ENCODE results near the gene NBPF1.
"Not testable (repeated sequence)": the region's sequence is repeated elsewhere in the genome, so short reads cannot be mapped to it uniquely, and the experiment has no call there.

The NBPF1 gene

DNA sequence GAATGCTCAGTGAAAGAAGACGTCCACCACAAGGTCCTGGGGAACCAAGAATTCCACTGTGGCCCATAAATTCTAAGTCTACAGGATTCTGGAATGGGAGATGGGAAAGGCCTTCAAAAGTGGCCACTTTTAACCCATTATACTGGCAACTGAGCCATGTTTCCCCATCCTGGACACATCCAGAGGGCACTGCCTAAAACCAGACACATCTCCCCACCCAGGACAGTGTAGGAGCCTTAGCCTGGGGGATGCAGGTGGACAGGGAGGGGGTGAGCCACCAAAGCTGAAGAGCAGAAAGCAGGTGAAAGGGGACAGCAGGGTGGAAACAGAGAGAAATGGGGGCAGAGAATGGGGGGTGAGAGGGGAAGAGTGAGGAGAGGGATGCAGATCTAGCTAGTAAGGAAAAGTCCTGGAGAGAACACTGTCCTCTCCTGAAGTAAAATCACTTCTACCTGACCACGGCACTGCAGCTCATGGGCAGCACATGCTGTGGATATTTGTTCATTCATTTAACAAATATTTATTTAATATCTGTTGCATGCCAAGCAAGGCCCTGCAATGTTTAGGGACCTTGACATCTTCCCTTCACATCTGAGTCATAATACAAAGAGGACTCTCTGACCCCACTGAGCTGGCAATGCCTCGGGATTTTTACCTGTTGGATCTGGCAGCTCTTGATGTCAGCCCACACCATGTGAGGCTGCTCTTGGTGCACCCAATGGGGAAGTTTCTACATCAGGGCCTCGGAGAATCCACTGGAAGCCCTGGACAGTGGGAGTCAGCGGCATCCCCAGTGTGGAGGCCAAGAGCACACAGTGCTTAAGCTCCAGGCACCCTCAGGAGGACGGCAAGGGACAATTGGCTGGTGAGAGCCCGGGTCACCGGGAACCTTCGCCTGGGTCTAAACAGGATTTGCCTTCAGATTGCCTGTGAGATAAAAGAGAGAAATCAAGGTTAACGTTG lies 5.2 kb downstream of the NBPF1 start:
- in situ Hi-C loops (cut with HindIII; ENCODE audit: low sequenced_read_pairs), result loop anchor here (25.0 kb wide), 1 partner anchor 429 kb away; no protein-coding TSS in a partner anchor

GRCh38 chr1:16607433-16607851 lies 5.9 kb downstream of the NBPF1 start:
- in situ Hi-C loops (cut with HindIII; ENCODE audit: low sequenced_read_pairs), result loop anchor here (25.0 kb wide), 1 partner anchor 430 kb away; no protein-coding TSS in a partner anchor

DNA sequence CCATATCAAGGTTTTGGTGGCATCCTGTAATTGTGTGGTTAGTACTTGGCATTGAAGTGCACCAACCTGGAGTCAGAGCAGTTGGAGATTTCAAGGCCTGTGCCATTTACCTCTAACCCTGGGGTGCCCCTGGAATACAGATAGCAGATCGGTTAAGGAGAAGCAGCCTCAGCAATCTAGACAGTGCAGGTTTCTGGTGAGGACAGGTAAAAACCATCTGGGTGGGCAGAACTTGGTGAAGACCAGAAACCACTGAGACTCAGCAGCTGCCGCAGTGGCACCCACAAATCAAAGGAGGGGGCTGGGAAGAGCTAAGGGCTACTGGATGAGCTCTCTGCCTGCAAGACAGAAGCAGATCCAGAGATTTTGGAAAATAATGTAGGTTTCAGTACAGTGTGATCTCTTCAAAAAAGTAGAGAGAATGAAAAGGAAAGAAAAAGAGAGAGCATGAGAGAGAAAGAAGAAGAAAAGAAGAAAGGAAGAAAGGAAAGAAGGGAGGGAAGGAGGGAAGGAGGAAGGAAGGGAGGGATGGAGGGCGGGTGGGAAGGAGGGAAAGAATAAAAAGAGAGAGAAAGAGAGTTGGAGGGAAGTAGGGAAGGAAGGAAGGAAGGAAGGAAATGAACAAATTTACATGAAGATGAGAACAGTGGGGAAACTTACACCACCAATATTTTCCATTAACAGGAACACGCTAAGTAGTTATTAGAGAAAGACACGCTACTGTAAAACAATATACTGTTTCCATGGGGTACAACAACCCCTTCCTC lies 6.5 kb downstream of the NBPF1 start:
- in situ Hi-C loops (cut with HindIII; ENCODE audit: low sequenced_read_pairs), result loop anchor here (25.0 kb wide), 1 partner anchor 430 kb away; no protein-coding TSS in a partner anchor

DNA sequence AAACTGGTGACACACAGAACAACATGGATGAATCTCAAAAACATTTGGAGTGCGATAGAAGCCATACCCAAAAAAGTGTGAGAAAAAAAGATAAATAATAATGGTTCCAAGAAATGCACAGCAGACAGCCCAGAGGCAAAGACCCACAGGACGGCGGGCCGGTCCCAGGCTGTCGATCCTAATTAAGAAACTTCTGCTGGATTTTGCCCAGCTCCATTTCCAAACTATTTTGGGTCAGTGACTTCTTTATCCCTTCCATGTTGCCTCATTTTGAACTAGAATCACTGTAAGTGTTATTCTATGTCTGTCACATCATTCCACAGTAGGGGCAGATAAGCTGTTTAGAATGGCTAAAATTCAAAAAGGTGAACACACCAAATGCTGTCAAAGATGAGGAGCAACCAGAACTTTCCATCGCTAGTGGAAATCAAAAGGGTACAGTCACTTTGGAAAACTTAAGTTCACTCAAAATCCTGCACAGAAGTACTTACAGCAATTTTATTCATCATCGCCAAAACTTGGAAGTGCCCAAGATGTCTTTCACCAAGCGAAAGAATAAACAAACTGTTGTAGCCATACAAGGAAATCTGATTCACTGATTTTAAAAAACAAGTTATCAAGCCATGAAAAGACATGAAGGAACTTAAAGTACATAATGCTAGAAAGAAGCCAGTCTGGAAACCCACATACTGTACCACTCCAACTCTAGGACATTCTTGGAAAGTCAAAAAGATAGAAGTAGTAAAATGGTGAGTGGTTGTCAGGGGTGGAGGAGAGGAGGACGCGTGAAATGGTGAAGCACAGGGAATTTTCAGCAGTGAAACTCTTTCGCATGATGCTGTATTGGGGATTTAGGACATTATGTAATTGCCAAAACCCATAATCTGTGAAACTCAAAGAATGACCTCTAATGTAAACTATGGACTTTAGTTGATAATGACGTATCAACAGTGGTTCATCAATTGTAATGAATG lies 7.5 kb downstream of the NBPF1 start:
- in situ Hi-C loops (cut with HindIII; ENCODE audit: low sequenced_read_pairs), result loop anchor here (25.0 kb wide), 1 partner anchor 431 kb away; no protein-coding TSS in a partner anchor

GRCh38 chr1:16605213-16605525 lies 8.2 kb downstream of the NBPF1 start:
- in situ Hi-C loops (cut with HindIII; ENCODE audit: low sequenced_read_pairs), result loop anchor here (25.0 kb wide), 1 partner anchor 432 kb away; no protein-coding TSS in a partner anchor

DNA sequence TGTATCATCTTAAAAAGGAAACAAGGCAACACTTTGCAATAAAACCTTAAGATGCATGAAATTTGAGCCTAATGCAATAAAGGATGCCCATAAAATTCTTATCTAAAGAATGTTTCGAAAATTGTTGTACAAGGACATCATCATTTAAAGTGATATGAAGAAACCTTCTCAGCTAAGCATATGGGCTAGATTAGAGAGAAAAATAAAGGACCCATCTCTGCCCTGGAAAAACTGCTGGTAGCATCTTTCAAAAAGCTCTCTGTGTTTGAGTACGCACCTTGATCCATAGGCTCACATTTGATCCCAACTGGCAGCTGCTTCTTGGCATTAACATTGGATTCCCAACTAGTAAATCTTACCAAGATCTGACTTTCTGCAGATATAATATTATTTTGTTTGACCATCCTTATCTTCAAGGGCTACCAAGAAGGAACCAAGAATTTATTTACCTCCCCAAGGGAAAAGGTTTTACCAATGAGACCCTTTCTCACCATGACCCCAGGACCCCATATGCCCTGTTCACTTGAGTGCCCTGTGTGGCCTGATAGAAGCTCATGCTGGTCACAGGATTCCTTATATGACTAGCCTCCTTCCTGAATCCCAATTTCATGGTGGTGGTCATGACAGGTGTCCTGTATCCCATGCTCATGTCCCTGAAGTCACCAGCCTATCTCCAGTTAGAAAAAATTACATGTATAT lies 8.7 kb downstream of the NBPF1 start:
- in situ Hi-C loops (cut with HindIII; ENCODE audit: low sequenced_read_pairs), result loop anchor here (25.0 kb wide), 1 partner anchor 433 kb away; no protein-coding TSS in a partner anchor

GRCh38 chr1:16603623-16604022 lies 9.7 kb downstream of the NBPF1 start:
- in situ Hi-C loops (cut with HindIII; ENCODE audit: low sequenced_read_pairs), result loop anchor here (25.0 kb wide), 1 partner anchor 434 kb away; no protein-coding TSS in a partner anchor

DNA sequence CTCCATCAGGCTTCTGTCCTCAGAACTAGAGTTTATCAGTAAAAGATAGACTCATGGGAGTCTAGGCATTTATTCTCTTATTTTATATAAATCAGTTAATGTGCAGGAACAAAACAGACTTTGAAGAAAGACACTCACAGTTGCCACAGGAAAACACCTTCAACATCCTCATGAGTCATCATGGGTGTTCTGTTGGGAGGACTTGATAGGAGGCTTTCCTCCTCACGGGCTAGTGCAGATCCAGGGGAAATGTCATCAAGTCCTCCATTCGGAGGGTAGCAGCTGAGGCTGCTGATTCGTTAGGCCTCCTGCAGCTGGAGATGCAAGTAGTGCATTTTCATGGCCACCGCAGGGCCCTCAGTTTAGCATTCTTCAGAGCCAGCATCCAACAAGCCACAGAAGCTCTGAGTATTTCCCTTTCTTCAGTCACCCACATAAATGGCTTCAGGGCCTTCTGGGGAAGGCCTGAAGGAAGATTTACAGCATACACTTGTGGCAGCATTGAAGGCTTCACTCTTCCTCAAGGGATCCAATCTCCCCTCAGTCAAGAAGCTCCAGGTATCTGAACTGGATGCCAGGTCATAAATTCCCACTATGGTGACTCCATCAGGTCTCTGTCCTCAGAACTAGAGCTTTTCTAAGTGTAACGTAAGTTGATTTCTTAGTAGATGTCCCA lies 10.9 kb downstream of the NBPF1 start:
- in situ Hi-C loops (cut with HindIII; ENCODE audit: low sequenced_read_pairs), result loop anchor here (25.0 kb wide), 1 partner anchor 435 kb away; no protein-coding TSS in a partner anchor

DNA sequence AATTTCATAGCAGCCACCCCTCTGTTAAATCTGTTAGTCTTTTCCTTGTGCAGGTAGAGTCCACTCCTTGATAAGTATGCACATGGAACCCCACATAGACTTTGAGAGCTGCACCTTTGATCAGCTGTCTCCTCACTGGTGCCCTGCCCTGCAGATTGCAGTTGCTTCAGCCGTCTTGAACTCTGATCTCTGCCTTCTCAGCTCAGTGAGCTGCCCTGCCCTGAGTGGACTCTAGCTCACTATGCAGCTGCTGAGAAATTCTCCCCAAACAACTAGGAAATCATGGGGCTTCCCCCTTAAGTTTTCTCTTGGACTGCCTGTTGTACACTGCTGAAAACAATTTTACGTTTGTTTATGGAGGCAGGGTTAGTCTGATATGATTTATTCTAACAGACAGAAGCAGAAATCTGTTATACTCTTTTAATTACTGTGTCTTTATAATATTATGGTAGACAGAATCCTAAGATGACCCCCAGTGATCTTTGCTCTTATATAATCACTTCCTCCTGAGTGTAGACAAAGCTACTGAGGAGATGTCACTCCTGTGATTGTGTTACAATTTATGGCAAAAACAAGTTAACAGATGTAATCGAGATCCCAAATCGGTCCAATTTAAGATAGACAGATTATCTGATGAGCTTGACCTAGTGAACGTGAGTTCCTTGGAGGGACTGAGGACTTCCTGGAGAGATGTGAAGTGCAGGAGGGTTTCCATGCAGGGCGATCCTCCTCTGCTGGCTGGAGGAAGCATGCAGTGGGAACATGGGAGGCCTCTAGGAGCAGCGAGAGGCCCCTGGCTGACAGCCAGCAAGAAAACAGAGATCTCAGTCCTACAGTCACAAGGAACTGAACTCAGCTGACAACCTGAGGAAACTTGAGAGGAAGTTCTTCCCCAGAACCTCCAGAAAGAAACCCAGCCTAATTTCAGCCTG lies 12.2 kb downstream of the NBPF1 start:
- in situ Hi-C loops (cut with HindIII; ENCODE audit: low sequenced_read_pairs), result loop anchor here (25.0 kb wide), 1 partner anchor 436 kb away; no protein-coding TSS in a partner anchor

GRCh38 chr1:16599326-16599725 lies 14.0 kb downstream of the NBPF1 start:
- in situ Hi-C loops (cut with HindIII; ENCODE audit: low sequenced_read_pairs), result not testable (repeated sequence)

DNA sequence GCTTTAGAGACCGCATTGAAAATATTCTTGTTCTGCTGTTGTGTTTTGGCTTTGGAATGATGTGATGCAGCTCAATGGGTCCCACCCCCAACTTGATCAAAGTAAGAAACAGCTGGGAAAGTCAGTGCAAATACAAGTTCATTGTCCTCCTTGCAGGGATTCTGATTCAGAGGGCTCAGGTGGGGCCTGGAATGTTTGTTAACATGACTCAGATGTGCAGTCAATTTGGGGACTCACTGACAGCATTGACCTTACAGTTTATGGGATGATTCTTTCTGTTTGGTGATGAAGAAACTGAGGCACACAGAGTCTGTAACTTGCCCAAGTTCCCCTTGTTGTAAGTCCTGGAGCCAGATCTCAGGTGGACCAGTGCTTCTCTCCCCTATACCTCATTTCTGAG lies 18.1 kb downstream of the NBPF1 start:
- in situ Hi-C loops (cut with HindIII; ENCODE audit: low sequenced_read_pairs), result not testable (repeated sequence)

DNA sequence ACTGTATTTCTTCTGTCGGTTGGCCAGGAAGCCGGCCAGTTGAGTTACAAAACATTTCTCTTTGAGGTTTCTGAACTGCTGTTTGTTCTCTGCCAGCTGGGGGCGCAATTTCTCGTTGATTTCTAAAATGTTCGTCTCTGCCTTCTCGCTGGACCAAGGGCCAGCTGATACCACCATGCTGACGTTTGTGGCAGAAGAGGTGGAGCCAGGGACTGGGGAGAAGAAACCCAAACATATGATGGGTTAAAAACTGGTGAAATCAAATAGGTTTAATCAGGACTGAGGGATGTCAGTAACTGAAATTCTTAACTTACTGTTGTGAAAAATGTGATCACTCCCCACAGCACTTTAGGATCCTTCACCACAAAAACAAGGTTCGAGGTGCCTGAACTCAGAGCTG lies 21.5 kb downstream of the NBPF1 start:
- in situ Hi-C loops (cut with HindIII; ENCODE audit: low sequenced_read_pairs), result not testable (repeated sequence)

DNA sequence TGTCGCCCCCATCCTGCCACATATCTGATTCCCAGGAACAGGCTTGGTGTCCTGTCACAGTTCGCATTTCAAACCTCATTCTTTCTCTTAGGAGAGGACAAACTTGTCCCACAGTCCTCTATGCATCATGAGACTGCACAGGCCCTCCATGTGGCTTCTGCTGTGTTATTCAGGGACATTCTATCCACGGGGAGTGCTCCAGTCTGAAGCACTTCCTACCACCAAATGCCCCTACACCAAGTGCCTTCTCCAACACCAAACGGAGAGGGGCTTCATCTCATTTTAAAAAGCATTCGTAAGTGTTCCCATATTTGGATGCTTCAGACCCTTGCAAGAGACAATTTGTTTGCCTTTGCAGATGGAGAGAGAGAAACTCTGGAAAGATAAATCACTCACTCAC lies 25.3 kb downstream of the NBPF1 start:
- in situ Hi-C loops (cut with HindIII; ENCODE audit: low sequenced_read_pairs), result not testable (repeated sequence)

DNA sequence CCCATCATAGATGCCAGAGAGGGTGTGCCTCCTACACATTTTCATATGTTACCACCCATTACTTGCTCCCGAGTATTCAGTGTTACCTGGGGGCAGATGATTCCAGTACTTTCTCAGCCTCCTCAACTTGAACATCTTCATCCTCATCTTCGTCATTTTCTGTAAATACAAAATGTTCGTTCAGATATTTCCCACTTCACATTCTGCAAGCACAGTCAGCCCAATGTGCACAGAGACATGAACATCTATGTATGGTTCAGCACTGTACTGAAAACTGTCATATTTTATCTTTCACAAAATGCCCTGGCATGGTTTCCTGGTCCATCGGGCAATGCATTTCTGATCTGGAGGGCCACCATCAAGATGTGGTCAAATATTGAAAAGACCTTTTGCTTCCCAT lies 25.7 kb downstream of the NBPF1 start:
- in situ Hi-C loops (cut with HindIII; ENCODE audit: low sequenced_read_pairs), result not testable (repeated sequence)

DNA sequence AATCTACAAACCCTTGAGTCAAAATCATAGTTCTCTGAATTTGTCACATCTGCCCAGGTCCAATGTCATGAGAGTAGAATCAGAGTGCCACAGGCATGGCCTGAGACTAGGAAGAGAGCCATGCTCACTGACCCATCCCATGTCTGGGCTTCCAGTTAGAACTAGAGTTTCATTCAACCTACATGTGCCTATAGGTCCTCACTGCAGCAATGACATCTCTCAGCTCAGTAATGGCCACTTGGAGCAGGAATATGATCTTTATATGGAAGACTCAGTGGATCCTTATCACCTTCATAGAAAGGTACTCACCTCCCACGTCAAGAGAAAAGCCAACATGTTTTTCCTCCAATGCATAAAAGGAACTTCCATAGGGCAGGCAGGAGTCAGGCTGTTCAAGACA lies 48.0 kb downstream of the NBPF1 start:
- in situ Hi-C loops (cut with HindIII; ENCODE audit: low sequenced_read_pairs), result not testable (repeated sequence)

GRCh38 chr1:16561035-16561434 lies 52.3 kb downstream of the NBPF1 start:
- in situ Hi-C loops (cut with HindIII; ENCODE audit: low sequenced_read_pairs), result not testable (repeated sequence)

GRCh38 chr1:16560498-16560897 lies 52.9 kb downstream of the NBPF1 start:
- in situ Hi-C loops (cut with HindIII; ENCODE audit: low sequenced_read_pairs), result not testable (repeated sequence)

- in situ Hi-C loops (cut with HindIII; ENCODE audit: low sequenced_read_pairs), result not testable (repeated sequence)
Observed at GRCh38 chr1:16559688-16560087, 53.7 kb downstream of the NBPF1 start.
